ENCODE results near the gene MFAP3L. TPM values are rescaled to one million over a fixed set of nuclear protein-coding genes. Genes with fewer than 3 reads are reported as not detected.

The MFAP3L gene
- total RNA-seq, 1 experiment from 2014 or later: 5.1 TPM

DNA sequence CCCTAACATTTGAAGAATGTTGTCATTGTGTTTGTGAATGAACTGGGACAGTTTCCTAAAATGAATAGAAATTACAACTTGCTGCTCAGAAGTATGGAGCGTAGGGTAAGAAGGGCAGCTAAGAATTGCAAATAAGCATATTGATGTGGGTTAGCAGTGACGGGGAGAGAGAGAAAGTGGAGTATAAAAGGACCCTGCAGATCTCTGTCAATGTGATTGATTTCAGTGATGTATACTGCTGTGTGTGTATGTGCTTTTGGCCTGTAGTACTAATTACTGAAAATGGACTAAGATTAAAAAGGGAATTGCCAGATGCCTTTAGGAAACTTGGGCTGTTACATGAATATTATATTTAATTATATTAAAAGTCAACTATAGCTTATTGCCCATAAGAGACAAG is 7.8 kb upstream of the MFAP3L start:
- no peaks in the 10 kb centered on the region for H4K20me1 ChIP-seq (ENCODE audit: control insufficient read depth, insufficient read depth, insufficient read length)
- Mint-ChIP-seq H3K27me3 (ENCODE audit: low read depth) (peaks cover 10% of the 10 kb centered on the region), H3K27ac (no peak overlapping the region), H3K36me3 (ENCODE audit: insufficient read depth in 1 of 3, low read depth in 3 of 3) (no peaks in the 10 kb centered on the region; a peak in 1 of 7 replicates), H3K4me1 (peaks cover 5 to 7% of the 10 kb centered on the region in 2 experiments; a peak in 3 of 4 replicates), H3K4me3 (no peak overlapping the region), H3K9me3 (peaks cover 0 to 2% of the 10 kb centered on the region in 2 experiments; a peak in 1 of 5 replicates)
- H2BK20ac ChIP-seq (ENCODE audit: low read depth, low read length, poor library complexity, severe bottlenecking): no peak overlapping the region
- no peaks in the 10 kb centered on the region for H3K23me2 ChIP-seq (ENCODE audit: insufficient read length, low read depth, low read length, poor library complexity, severe bottlenecking)
- H3K9ac ChIP-seq (ENCODE audit: extremely low read depth, insufficient read length, low read length): no peak overlapping the region
- H3K9me3 ChIP-seq (ENCODE audit: control insufficient read depth, low read depth, low read length): no peaks in the 10 kb centered on the region
- no peak overlapping the region for H2BK5ac ChIP-seq (ENCODE audit: insufficient read length, low read length)
- H3T11ph ChIP-seq (ENCODE audit: low read length): no peak overlapping the region
- no peaks in the 10 kb centered on the region for H3K79me1 ChIP-seq (ENCODE audit: insufficient read depth, low read depth, low read length, poor library complexity, severe bottlenecking)
- H3K4me2 ChIP-seq (ENCODE audit: insufficient read depth, insufficient read length, low read length): no peak overlapping the region
- H3K18ac ChIP-seq (ENCODE audit: insufficient read length, low read depth, low read length): no peak overlapping the region
- no peak overlapping the region for H2BK120ac ChIP-seq (ENCODE audit: low read depth, low read length, poor library complexity, severe bottlenecking)
- no peaks in the 10 kb centered on the region; the same call in 1 of the 2 replicates for H3K27me3 ChIP-seq (ENCODE audit: insufficient read depth, low read length)
- DNase-seq: no peak
- no peak overlapping the region for H2BK12ac ChIP-seq (ENCODE audit: insufficient read length, low read depth, low read length)
- WGBS (ENCODE audit: extremely low coverage, insufficient read length, low lambda C conversion rate): no CpG with 5 or more reads among the region's 2 CpGs
- TF ChIP-seq, protein P1, sequence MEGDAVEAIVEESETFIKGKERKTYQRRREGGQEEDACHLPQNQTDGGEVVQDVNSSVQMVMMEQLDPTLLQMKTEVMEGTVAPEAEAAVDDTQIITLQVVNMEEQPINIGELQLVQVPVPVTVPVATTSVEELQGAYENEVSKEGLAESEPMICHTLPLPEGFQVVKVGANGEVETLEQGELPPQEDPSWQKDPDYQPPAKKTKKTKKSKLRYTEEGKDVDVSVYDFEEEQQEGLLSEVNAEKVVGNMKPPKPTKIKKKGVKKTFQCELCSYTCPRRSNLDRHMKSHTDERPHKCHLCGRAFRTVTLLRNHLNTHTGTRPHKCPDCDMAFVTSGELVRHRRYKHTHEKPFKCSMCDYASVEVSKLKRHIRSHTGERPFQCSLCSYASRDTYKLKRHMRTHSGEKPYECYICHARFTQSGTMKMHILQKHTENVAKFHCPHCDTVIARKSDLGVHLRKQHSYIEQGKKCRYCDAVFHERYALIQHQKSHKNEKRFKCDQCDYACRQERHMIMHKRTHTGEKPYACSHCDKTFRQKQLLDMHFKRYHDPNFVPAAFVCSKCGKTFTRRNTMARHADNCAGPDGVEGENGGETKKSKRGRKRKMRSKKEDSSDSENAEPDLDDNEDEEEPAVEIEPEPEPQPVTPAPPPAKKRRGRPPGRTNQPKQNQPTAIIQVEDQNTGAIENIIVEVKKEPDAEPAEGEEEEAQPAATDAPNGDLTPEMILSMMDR (conservative IDR thresholded peaks at IDR 0.05): no peak
- no peak overlapping the region for H4K91ac ChIP-seq (ENCODE audit: insufficient read length, low read depth, low read length)
- H4K5ac ChIP-seq (ENCODE audit: insufficient read length, low read depth, low read length): no peak overlapping the region
- no peak overlapping the region for H3K14ac ChIP-seq (ENCODE audit: insufficient read depth, low read length)
- H4K8ac ChIP-seq (replicated peaks; ENCODE audit: insufficient read length, low read depth, low read length): no peak overlapping the region
- no peak overlapping the region for H3K23ac ChIP-seq (ENCODE audit: insufficient read length, low read depth, low read length)
- no peak overlapping the region for H3K27ac ChIP-seq (ENCODE audit: insufficient read length, low read depth, low read length)
- H2AK5ac ChIP-seq (ENCODE audit: insufficient read length, low read length): no peak overlapping the region
- H3K4ac ChIP-seq (ENCODE audit: low read depth, low read length): no peak overlapping the region
- H2BK15ac ChIP-seq (ENCODE audit: low read depth, low read length): no peak overlapping the region
- no peak overlapping the region for H3K56ac ChIP-seq (ENCODE audit: insufficient read length, low read depth, low read length)
- no peaks in the 10 kb centered on the region for H3K79me2 ChIP-seq (ENCODE audit: insufficient read depth, low read length)
- no peak overlapping the region for H2AFZ ChIP-seq (ENCODE audit: low read length)
- no peaks in the 10 kb centered on the region for H3K4me1 ChIP-seq (ENCODE audit: insufficient read depth, low read length)

All from H9 (cell line).